ENCODE results near the gene CDC42BPB.

Gene CDC42BPB

DNA sequence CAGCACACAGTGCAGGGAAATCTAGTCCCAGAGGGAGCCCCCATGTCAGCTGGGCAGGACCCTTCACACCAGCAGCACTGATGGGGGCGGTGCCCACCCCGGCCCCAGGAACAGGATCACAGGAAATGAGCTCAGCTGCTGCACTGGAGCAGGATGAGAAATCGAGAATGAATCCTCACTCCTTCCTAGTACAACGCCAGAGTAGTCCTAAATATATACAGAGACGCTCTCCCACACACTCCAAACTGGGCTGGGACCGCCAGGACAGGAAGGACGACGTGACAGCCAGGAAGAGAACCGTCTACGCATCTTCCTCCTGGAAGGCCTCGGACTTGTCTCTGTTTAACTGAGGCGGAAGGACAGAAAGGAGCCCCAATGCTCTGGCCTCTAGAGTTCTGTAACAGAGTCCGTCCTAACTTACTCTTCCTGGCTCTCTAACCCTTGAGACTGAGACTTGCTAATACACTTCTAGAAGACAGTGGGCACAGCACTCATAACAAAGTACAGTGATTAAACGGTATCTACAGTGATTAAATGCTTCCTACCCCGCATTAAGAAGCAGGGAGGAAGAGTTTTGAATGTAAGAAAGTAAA, 33.4 kb downstream of the CDC42BPB start:
- TF ChIP-seq ARNT (IDR thresholded peaks at IDR 0.05) (no peak), SP1 (IDR thresholded peaks at IDR 0.05) (no peak), CTBP1 (IDR thresholded peaks at IDR 0.05; ENCODE audit: borderline replicate concordance) (no peak), ELF4 (IDR thresholded peaks at IDR 0.05) (no peak), TARDBP (IDR thresholded peaks at IDR 0.05) (no peak), BHLHE40 (IDR thresholded peaks at IDR 0.05; ENCODE audit: borderline replicate concordance) (no peak), FOXA1 (IDR thresholded peaks at IDR 0.05) (no peak), LEF1 (IDR thresholded peaks at IDR 0.05; ENCODE audit: borderline replicate concordance) (no peak), HDGF (IDR thresholded peaks at IDR 0.05; ENCODE audit: borderline replicate concordance) (no peak), L3MBTL2 (conservative IDR thresholded peaks at IDR 0.05) (no peak), SUZ12 (IDR thresholded peaks at IDR 0.05) (no peak), ZNF384 (IDR thresholded peaks at IDR 0.05) (no peak), PKNOX1 (IDR thresholded peaks at IDR 0.05) (no peak)
- ChIA-PET POLR2A (interaction anchor here (0.6 kb wide), 1 partner anchor 1102 kb away, joined by 3 read pairs; no protein-coding TSS in a partner anchor), CTCF (no interaction called here)
- no peak for DNase-seq (ENCODE audit: extremely low spot score)

DNA sequence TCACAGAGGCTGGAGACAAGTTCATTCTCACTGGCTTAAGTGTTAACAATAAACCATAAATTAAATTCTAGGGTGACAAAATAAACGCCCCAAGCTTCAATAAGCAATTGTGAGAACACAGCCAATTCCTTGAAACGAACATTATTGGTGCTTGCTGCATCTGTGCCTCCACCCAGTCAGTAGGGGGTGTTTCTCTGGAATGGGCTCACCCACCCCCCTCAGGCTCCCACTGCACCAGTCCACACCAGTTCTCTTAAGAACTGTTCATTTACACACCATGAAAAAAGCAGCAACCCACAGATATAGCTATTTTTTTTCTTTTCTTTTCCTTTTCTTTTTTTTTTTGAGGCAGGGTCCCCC, 34.7 kb downstream of the CDC42BPB start:
- DNase-seq (ENCODE audit: extremely low spot score) = no peak
- TF ChIP-seq BHLHE40 (IDR thresholded peaks at IDR 0.05; ENCODE audit: borderline replicate concordance) (no peak), ARNT (IDR thresholded peaks at IDR 0.05) (no peak)
- ChIA-PET CTCF (interaction anchor here (1.0 kb wide), 1 partner anchor 11 kb away, joined by 8 read pairs; no protein-coding TSS in a partner anchor), POLR2A (no interaction called here)

- no peak for TF ChIP-seq NFRKB (IDR thresholded peaks at IDR 0.05)
- TF ChIP-seq FOXM1 (IDR thresholded peaks at IDR 0.05; ENCODE audit: borderline replicate concordance) = no peak
- TF ChIP-seq TARDBP (IDR thresholded peaks at IDR 0.05) = no peak
- TF ChIP-seq BHLHE40 (IDR thresholded peaks at IDR 0.05; ENCODE audit: borderline replicate concordance) = no peak
- TF ChIP-seq PKNOX1 (IDR thresholded peaks at IDR 0.05) = no peak
- no peak for TF ChIP-seq FOXA1 (IDR thresholded peaks at IDR 0.05)
- no peak for TF ChIP-seq ARNT (IDR thresholded peaks at IDR 0.05)
- TF ChIP-seq SP1 (IDR thresholded peaks at IDR 0.05) = no peak
- no peak for TF ChIP-seq HDGF (IDR thresholded peaks at IDR 0.05; ENCODE audit: borderline replicate concordance)
- no peak for TF ChIP-seq CTBP1 (IDR thresholded peaks at IDR 0.05; ENCODE audit: borderline replicate concordance)
- TF ChIP-seq ZNF384 (IDR thresholded peaks at IDR 0.05) = no peak
- TF ChIP-seq ELF4 (IDR thresholded peaks at IDR 0.05) = no peak
- no peak for TF ChIP-seq SUZ12 (IDR thresholded peaks at IDR 0.05)
- TF ChIP-seq LEF1 (IDR thresholded peaks at IDR 0.05; ENCODE audit: borderline replicate concordance) = no peak
- DNase-seq (ENCODE audit: extremely low spot score) = no peak
- ChIA-PET POLR2A (no interaction called here), CTCF (interaction anchor here (1.0 kb wide), 1 partner anchor 11 kb away, joined by 8 read pairs; no protein-coding TSS in a partner anchor)
Measured at GRCh38 chr14:103022002-103022684, 35.2 kb downstream of the CDC42BPB start.

- TF ChIP-seq SP1 (IDR thresholded peaks at IDR 0.05) = no peak
- TF ChIP-seq FOXM1 (IDR thresholded peaks at IDR 0.05; ENCODE audit: borderline replicate concordance) = no peak
- TF ChIP-seq FOXK2 (IDR thresholded peaks at IDR 0.05) = no peak
- no peak for TF ChIP-seq CTBP1 (IDR thresholded peaks at IDR 0.05; ENCODE audit: borderline replicate concordance)
- TF ChIP-seq ARNT (IDR thresholded peaks at IDR 0.05) = no peak
- no peak for TF ChIP-seq SUZ12 (IDR thresholded peaks at IDR 0.05)
- TF ChIP-seq LEF1 (IDR thresholded peaks at IDR 0.05; ENCODE audit: borderline replicate concordance) = no peak
- TF ChIP-seq PKNOX1 (IDR thresholded peaks at IDR 0.05) = no peak
- no peak for TF ChIP-seq ZNF384 (IDR thresholded peaks at IDR 0.05)
- no peak for TF ChIP-seq NFRKB (IDR thresholded peaks at IDR 0.05)
- no peak for TF ChIP-seq L3MBTL2 (conservative IDR thresholded peaks at IDR 0.05)
- TF ChIP-seq HDGF (IDR thresholded peaks at IDR 0.05; ENCODE audit: borderline replicate concordance) = no peak
- TF ChIP-seq BHLHE40 (IDR thresholded peaks at IDR 0.05; ENCODE audit: borderline replicate concordance) = no peak
- TF ChIP-seq FOXA1 (IDR thresholded peaks at IDR 0.05) = no peak
- no peak for TF ChIP-seq TARDBP (IDR thresholded peaks at IDR 0.05)
- TF ChIP-seq ELF4 (IDR thresholded peaks at IDR 0.05) = no peak
- DNase-seq (ENCODE audit: extremely low spot score) = no peak
- CTCF ChIA-PET = no interaction called here
- POLR2A ChIA-PET = no interaction called here
Measured at GRCh38 chr14:103021684-103022001, 35.7 kb downstream of the CDC42BPB start.

DNA sequence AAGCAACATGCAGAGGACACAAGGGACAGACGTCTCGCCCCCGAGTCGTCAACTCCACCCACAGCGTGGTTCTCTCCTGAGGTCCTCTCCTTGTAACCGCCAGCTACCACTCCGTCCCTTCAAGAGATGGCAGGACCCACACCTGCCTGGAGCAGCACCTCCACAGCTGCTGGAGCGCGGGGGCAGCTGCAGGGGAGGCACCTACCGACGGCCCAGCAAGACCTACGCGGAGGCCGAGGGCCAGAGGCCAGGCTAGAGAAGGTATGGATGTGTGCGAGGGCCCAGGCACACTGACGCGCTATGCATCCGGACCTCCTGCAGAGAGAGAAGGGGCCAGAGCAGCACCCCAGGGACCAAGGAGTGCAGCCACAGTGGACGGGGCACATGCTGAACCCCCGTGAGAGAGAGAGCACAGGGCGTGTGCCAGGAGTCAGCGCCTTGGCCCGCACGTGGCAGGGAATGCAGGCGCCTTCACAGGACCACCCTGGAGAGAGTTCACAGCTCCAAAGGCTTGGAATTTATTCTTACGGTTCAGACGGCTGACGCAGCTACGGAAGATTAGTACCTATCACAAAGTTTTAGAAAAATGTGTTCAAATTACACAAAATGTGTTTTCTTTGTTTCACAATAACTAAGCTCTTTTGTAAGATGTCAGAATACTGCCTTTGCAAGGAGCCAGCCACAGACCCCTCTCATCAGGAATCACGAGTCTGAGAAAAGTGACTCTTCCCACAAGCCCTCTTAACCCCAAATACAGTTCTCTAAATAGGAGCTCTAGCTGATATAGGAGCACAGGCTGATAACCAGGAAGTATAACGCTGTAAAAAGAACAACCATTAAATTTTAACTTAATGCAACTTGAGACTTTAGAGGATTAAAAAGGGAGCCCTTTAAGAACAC, 36.8 kb downstream of the CDC42BPB start:
- no peak for DNase-seq (ENCODE audit: extremely low spot score)
- TF ChIP-seq CTBP1 (IDR thresholded peaks at IDR 0.05; ENCODE audit: borderline replicate concordance) (no peak), ELF4 (IDR thresholded peaks at IDR 0.05) (no peak), SP1 (IDR thresholded peaks at IDR 0.05) (no peak), NFRKB (IDR thresholded peaks at IDR 0.05) (no peak), FOXK2 (IDR thresholded peaks at IDR 0.05) (no peak), FOXA1 (IDR thresholded peaks at IDR 0.05) (no peak), TARDBP (IDR thresholded peaks at IDR 0.05) (no peak), PKNOX1 (IDR thresholded peaks at IDR 0.05) (no peak), SUZ12 (IDR thresholded peaks at IDR 0.05) (no peak), BHLHE40 (IDR thresholded peaks at IDR 0.05; ENCODE audit: borderline replicate concordance) (no peak), LEF1 (IDR thresholded peaks at IDR 0.05; ENCODE audit: borderline replicate concordance) (no peak), FOXM1 (IDR thresholded peaks at IDR 0.05; ENCODE audit: borderline replicate concordance) (no peak), HDGF (IDR thresholded peaks at IDR 0.05; ENCODE audit: borderline replicate concordance) (no peak), L3MBTL2 (conservative IDR thresholded peaks at IDR 0.05) (no peak), ARNT (IDR thresholded peaks at IDR 0.05) (no peak), ZNF384 (IDR thresholded peaks at IDR 0.05) (no peak)
- ChIA-PET CTCF (no interaction called here), POLR2A (no interaction called here)
